DOHH2 (cell line): ENCODE results near the gene TMTC2.

ENCODE experiments used
- H3F3A ChIP-seq: fragments of 200-600 bp; sonication (generic), shearing (Covaris generic); 2 replicates; pipeline ENCODE4 v1.6.0; 2016; ENCODE audit warnings: antibody characterized with exemption, mild to moderate bottlenecking; ENCODE audit not compliant: control insufficient read depth, insufficient read depth
- H3K27ac ChIP-seq: fragments of 200-600 bp; sonication (generic); 2 replicates; pipeline ENCODE4 v1.5.1; 2014; ENCODE audit warnings: low read depth, mild to moderate bottlenecking, low read length, moderate library complexity
- H3K27me3 ChIP-seq: fragments of 200-600 bp; sonication (generic); 2 replicates; pipeline ENCODE4 v1.6.1; 2014; ENCODE audit warnings: mild to moderate bottlenecking, low read length, mixed read lengths; ENCODE audit not compliant: control insufficient read depth
- H3K36me3 ChIP-seq: fragments of 200-600 bp; sonication (generic); 2 replicates; pipeline ENCODE4 v1.6.1; 2014; ENCODE audit warnings: mild to moderate bottlenecking, low read length, moderate library complexity, mixed read lengths; ENCODE audit not compliant: control insufficient read depth
- H3K4me1 ChIP-seq: fragments of 200-600 bp; sonication (generic); 2 replicates; pipeline ENCODE4 v1.6.1; 2014; ENCODE audit warnings: mild to moderate bottlenecking, low read length, mixed read lengths; ENCODE audit not compliant: control insufficient read depth
- H3K4me2 ChIP-seq: fragments of 200-600 bp; sonication (generic); 2 replicates; pipeline ENCODE4 v1.6.0; 2014; ENCODE audit warnings: mild to moderate bottlenecking, low read length, moderate library complexity
- H3K4me3 ChIP-seq: fragments of 200-600 bp; sonication (generic); 2 replicates; pipeline ENCODE4 v1.5.1; 2014; ENCODE audit warnings: mild to moderate bottlenecking, low read length, mixed read lengths
- H3K79me2 ChIP-seq: fragments of 200-600 bp; sonication (generic); 2 replicates; pipeline ENCODE4 v1.6.1; 2014; ENCODE audit warnings: mild to moderate bottlenecking, low read length, mixed read lengths; ENCODE audit not compliant: control insufficient read depth
- H3K9me2 ChIP-seq: fragments of 200-600 bp; sonication (generic); replicated peaks from 2 replicates; pipeline ENCODE4 v1.6.1; 2014; ENCODE audit warnings: mild to moderate bottlenecking, low read length, mixed read lengths; ENCODE audit not compliant: control insufficient read depth
- H3K9me3 ChIP-seq: fragments of 200-600 bp; sonication (generic); 2 replicates; pipeline ENCODE4 v1.6.1; 2014; ENCODE audit warnings: antibody characterized with exemption, low read length, mixed read lengths; ENCODE audit not compliant: control insufficient read depth, insufficient read depth
- H4K20me1 ChIP-seq: fragments of 200-600 bp; sonication (generic); 2 replicates; pipeline ENCODE4 v1.6.0; 2014; ENCODE audit warnings: low read depth, mild to moderate bottlenecking, antibody characterized with exemption, low read length, moderate library complexity; ENCODE audit not compliant: control insufficient read depth, insufficient read depth
- CTCF ChIP-seq: fragments of 200-600 bp; sonication (generic); IDR thresholded peaks from one replicate; pipeline ENCODE4 v1.5.1; 2014; ENCODE audit warnings: antibody characterized with exemption, mild to moderate bottlenecking, low read depth, low read length; ENCODE audit not compliant: poor library complexity, severe bottlenecking
- EZH2phosphoT487 ChIP-seq: fragments of 200-600 bp; sonication (generic); IDR thresholded peaks from 2 replicates; pipeline ENCODE4 v1.6.1; 2017; ENCODE audit warnings: borderline replicate concordance, mild to moderate bottlenecking, antibody characterized with exemption, low read length, moderate library complexity, mixed read lengths

TMTC2 gene

GRCh38 chr12:82896979-82897378, 210.3 kb downstream of the TMTC2 start:
- no peaks in the 10 kb centered on the region for H3K27me3 ChIP-seq

GRCh38 chr12:82898441-82898840, 211.7 kb downstream of the TMTC2 start:
- Histone ChIP-seq H3K4me2 (no peak overlapping the region), H3K27me3 (no peaks in the 10 kb centered on the region), H3F3A (no peaks in the 10 kb centered on the region), H3K4me1 (0 out of 2 replicates have a peak, but pooled peaks cover 4% of the 10 kb centered on the region), H3K4me3 (no peak overlapping the region), H3K79me2 (no peaks in the 10 kb centered on the region), H3K27ac (no peak overlapping the region), H3K9me3 (no peaks in the 10 kb centered on the region), H3K9me2 (no peaks in the 10 kb centered on the region; the same call in 1 of the 2 replicates), H3K36me3 (no peaks in the 10 kb centered on the region), H4K20me1 (no peaks in the 10 kb centered on the region)
- TF ChIP-seq EZH2phosphoT487, result no peak
- no peak for TF ChIP-seq CTCF

More at GRCh38 chr12:82896979-82897378, 210.3 kb downstream of the TMTC2 start:
- H3K4me3 ChIP-seq, result no peak overlapping the region
- H3K4me2 ChIP-seq, result no peak overlapping the region
- no peaks in the 10 kb centered on the region; the same call in 1 of the 2 replicates for H3K9me2 ChIP-seq
- H3K9me3 ChIP-seq, result no peaks in the 10 kb centered on the region
- H3K27ac ChIP-seq, result no peak overlapping the region
- H3K79me2 ChIP-seq, result no peaks in the 10 kb centered on the region
- no peaks in the 10 kb centered on the region for H3F3A ChIP-seq
- TF ChIP-seq CTCF (no peak), EZH2phosphoT487 (no peak)
- H3K36me3 ChIP-seq, result no peaks in the 10 kb centered on the region
- H3K4me1 ChIP-seq, result 0 out of 2 replicates have a peak, but pooled peaks cover 4% of the 10 kb centered on the region
- H4K20me1 ChIP-seq, result no peaks in the 10 kb centered on the region

- Histone ChIP-seq H4K20me1 (no peaks in the 10 kb centered on the region), H3K79me2 (no peaks in the 10 kb centered on the region), H3K9me3 (no peaks in the 10 kb centered on the region), H3K4me1 (no peaks in the 10 kb centered on the region), H3K4me3 (no peak overlapping the region), H3K36me3 (no peaks in the 10 kb centered on the region), H3K27ac (no peak overlapping the region), H3K27me3 (no peaks in the 10 kb centered on the region), H3K9me2 (no peaks in the 10 kb centered on the region), H3K4me2 (no peak overlapping the region), H3F3A (no peaks in the 10 kb centered on the region)
- TF ChIP-seq CTCF (no peak), EZH2phosphoT487 (no peak)
Measured at GRCh38 chr12:82904219-82904790, 217.6 kb downstream of the TMTC2 start.
